Endothelial cell (in vitro differentiated cells): Measurements from ENCODE around the gene DPYD. TPM values are rescaled to one million over a fixed set of nuclear protein-coding genes. Genes with fewer than 3 reads are reported as not detected.

Experiments
- DNase-seq: peaks from one replicate; pipeline ENCODE4 v3.0.0; 2021; ENCODE audit warnings: low spot score
- H3K27ac Mint-ChIP-seq: one replicate; pipeline ENCODE4 v1.8.0; 2021; ENCODE audit warnings: mixed read lengths, inconsistent platforms; ENCODE audit not compliant: unreplicated experiment
- H3K27me3 Mint-ChIP-seq: one replicate; pipeline ENCODE4 v1.8.0; 2021; ENCODE audit warnings: mild to moderate bottlenecking, moderate library complexity, mixed read lengths, inconsistent platforms; ENCODE audit not compliant: unreplicated experiment
- H3K36me3 Mint-ChIP-seq: one replicate; pipeline ENCODE4 v1.8.0; 2021; ENCODE audit warnings: mild to moderate bottlenecking, low read depth, mixed read lengths, inconsistent platforms; ENCODE audit not compliant: unreplicated experiment
- H3K4me1 Mint-ChIP-seq: one replicate; pipeline ENCODE4 v1.8.0; 2021; ENCODE audit warnings: mild to moderate bottlenecking, mixed read lengths, inconsistent platforms; ENCODE audit not compliant: unreplicated experiment
- H3K4me3 Mint-ChIP-seq: one replicate; pipeline ENCODE4 v1.8.0; 2021; ENCODE audit warnings: mild to moderate bottlenecking, mixed read lengths, inconsistent platforms; ENCODE audit not compliant: unreplicated experiment
- H3K9me3 Mint-ChIP-seq: one replicate; pipeline ENCODE4 v1.8.0; 2021; ENCODE audit warnings: mixed read lengths, inconsistent platforms; ENCODE audit not compliant: unreplicated experiment
- total RNA-seq: library from RNA; stranded (reverse); fragmentation: NEBNext Ultra II Directional; extraction: Animal tissue kit (Norgen Biotek cat#: 25700); gene quantifications from one replicate; pipeline ENCODE4 v1.2.1, GENCODE V29; 2021; ENCODE audit not compliant: unreplicated experiment
- TF ChIP-seq, protein P1 (sequence below): fragments of 200-600 bp; sonication (generic); IDR thresholded peaks from one replicate; pipeline ENCODE4 v1.5.0; 2021; ENCODE audit warnings: antibody characterized with exemption; ENCODE audit not compliant: unreplicated experiment

DPYD gene
- total RNA-seq, 1 donor from 2014 or later, result 3.4 TPM

DNA sequence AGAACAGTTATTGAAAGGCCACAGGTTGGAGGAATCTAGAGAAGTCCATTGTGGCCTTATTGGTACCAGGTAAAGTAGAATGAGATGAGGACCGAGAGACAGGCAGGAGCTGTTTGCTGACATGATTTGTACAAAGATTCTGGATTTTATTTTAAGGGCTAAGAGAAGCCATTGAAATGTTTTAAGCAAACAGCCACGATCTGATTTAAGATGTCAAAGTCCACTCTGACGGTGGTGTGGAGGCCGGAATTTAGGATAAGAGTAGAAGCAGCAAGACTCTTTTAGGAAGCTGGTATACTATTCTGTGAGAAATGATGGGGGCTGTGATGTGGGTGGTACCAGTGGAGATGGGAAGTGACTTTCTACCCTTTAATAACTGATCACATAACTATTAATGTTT is 418.5 kb downstream of the DPYD start:
- Mint-ChIP-seq H3K4me3 (no peak overlapping the region), H3K9me3 (no peaks in the 10 kb centered on the region), H3K27me3 (peaks cover 1% of the 10 kb centered on the region), H3K27ac (no peak overlapping the region), H3K36me3 (no peaks in the 10 kb centered on the region), H3K4me1 (no peaks in the 10 kb centered on the region)
- no peak for DNase-seq
- TF ChIP-seq, protein P1, sequence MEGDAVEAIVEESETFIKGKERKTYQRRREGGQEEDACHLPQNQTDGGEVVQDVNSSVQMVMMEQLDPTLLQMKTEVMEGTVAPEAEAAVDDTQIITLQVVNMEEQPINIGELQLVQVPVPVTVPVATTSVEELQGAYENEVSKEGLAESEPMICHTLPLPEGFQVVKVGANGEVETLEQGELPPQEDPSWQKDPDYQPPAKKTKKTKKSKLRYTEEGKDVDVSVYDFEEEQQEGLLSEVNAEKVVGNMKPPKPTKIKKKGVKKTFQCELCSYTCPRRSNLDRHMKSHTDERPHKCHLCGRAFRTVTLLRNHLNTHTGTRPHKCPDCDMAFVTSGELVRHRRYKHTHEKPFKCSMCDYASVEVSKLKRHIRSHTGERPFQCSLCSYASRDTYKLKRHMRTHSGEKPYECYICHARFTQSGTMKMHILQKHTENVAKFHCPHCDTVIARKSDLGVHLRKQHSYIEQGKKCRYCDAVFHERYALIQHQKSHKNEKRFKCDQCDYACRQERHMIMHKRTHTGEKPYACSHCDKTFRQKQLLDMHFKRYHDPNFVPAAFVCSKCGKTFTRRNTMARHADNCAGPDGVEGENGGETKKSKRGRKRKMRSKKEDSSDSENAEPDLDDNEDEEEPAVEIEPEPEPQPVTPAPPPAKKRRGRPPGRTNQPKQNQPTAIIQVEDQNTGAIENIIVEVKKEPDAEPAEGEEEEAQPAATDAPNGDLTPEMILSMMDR, result no peak

- Mint-ChIP-seq H3K4me3 (no peak overlapping the region), H3K4me1 (no peaks in the 10 kb centered on the region), H3K36me3 (no peaks in the 10 kb centered on the region), H3K27ac (no peak overlapping the region), H3K9me3 (no peaks in the 10 kb centered on the region), H3K27me3 (peaks cover 1% of the 10 kb centered on the region)
- TF ChIP-seq, protein P1, result no peak
- no peak for DNase-seq
Measured at GRCh38 chr1:97501628-97502027, 419.2 kb downstream of the DPYD start.

GRCh38 chr1:97500760-97501159 is 420.1 kb downstream of the DPYD start:
- Mint-ChIP-seq H3K27me3 (peaks cover 1% of the 10 kb centered on the region), H3K4me3 (no peak overlapping the region), H3K9me3 (no peaks in the 10 kb centered on the region), H3K27ac (no peak overlapping the region), H3K36me3 (no peaks in the 10 kb centered on the region), H3K4me1 (peaks cover 5% of the 10 kb centered on the region)
- TF ChIP-seq, protein P1, result no peak
- no peak for DNase-seq

GRCh38 chr1:97499667-97500066 is 421.2 kb downstream of the DPYD start:
- no peaks in the 10 kb centered on the region for H3K9me3 Mint-ChIP-seq
- DNase-seq, result no peak

GRCh38 chr1:97489834-97490233 is 431.0 kb downstream of the DPYD start:
- no peak for DNase-seq
- Mint-ChIP-seq H3K4me3 (no peak overlapping the region), H3K4me1 (peaks cover 4% of the 10 kb centered on the region), H3K27ac (no peak overlapping the region), H3K27me3 (no peaks in the 10 kb centered on the region), H3K9me3 (no peaks in the 10 kb centered on the region), H3K36me3 (no peaks in the 10 kb centered on the region)
- TF ChIP-seq, protein P1, result no peak

More at GRCh38 chr1:97499667-97500066, 421.2 kb downstream of the DPYD start:
- Mint-ChIP-seq H3K4me3 (no peak overlapping the region), H3K4me1 (peaks cover 5% of the 10 kb centered on the region), H3K36me3 (no peaks in the 10 kb centered on the region), H3K27me3 (peaks cover 1% of the 10 kb centered on the region), H3K27ac (no peak overlapping the region)
- TF ChIP-seq, protein P1, result no peak
